GM23338 (cell line): Measurements from ENCODE around the gene CTNND2. TPM values are rescaled to one million over a fixed set of nuclear protein-coding genes. Genes with fewer than 3 reads are reported as not detected.

Experiments
- ATAC-seq: fragments of 200-7000 bp; cut with Tn5 transposase; 3 replicates; pipeline ENCODE4 v1.9.1; 2020
- DNase-seq: peaks from one replicate; pipeline ENCODE4 v3.0.0-alpha.2; 2015; ENCODE audit warnings: low spot score
- H2AFZ ChIP-seq: fragments of 200-600 bp; sonication (generic); 2 replicates; pipeline ENCODE4 v1.8.0; 2016; ENCODE audit warnings: antibody characterized with exemption, mild to moderate bottlenecking, moderate library complexity
- H3F3A ChIP-seq: fragments of 200-600 bp; sonication (generic); replicated peaks from 2 replicates; pipeline ENCODE4 v1.8.0; 2017; ENCODE audit warnings: antibody characterized with exemption, mixed run types, low read depth
- H3K27ac ChIP-seq: fragments of 200-600 bp; sonication (generic); 2 replicates; pipeline ENCODE4 v1.6.1; 2016; ENCODE audit warnings: low read depth
- H3K27me3 ChIP-seq: fragments of 200-600 bp; sonication (generic); 2 replicates; pipeline ENCODE4 v1.8.0; 2016; ENCODE audit warnings: mild to moderate bottlenecking, mixed run types, moderate library complexity; ENCODE audit not compliant: insufficient read depth
- H3K36me3 ChIP-seq: fragments of 200-600 bp; sonication (generic); 2 replicates; pipeline ENCODE4 v1.8.0; 2016; ENCODE audit warnings: mild to moderate bottlenecking; ENCODE audit not compliant: insufficient read depth
- H3K4me1 ChIP-seq: fragments of 200-600 bp; sonication (generic); 2 replicates; pipeline ENCODE4 v1.8.0; 2016; ENCODE audit warnings: mild to moderate bottlenecking, moderate library complexity; ENCODE audit not compliant: insufficient read depth
- H3K4me2 ChIP-seq: fragments of 200-600 bp; sonication (generic); 2 replicates; pipeline ENCODE4 v1.7.1; 2017; ENCODE audit warnings: mixed run types
- H3K4me3 ChIP-seq: fragments of 200-600 bp; sonication (generic); 2 replicates; pipeline ENCODE4 v1.6.1; 2016; ENCODE audit warnings: mixed run types
- H3K79me2 ChIP-seq: fragments of 200-600 bp; sonication (generic); replicated peaks from 2 replicates; pipeline ENCODE4 v1.8.0; 2017; ENCODE audit warnings: mild to moderate bottlenecking; ENCODE audit not compliant: insufficient read depth
- H3K9me2 ChIP-seq: fragments of 200-600 bp; sonication (generic); 2 replicates; pipeline ENCODE4 v1.8.0; 2017; ENCODE audit not compliant: insufficient read depth
- H4K20me1 ChIP-seq: fragments of 200-600 bp; sonication (generic); replicated peaks from 2 replicates; pipeline ENCODE4 v1.8.0; 2017; ENCODE audit warnings: mild to moderate bottlenecking; ENCODE audit not compliant: insufficient read depth
- H3K27ac Mint-ChIP-seq: 2 replicates; pipeline ENCODE4 v1.8.0; 2020; ENCODE audit warnings: inconsistent platforms, mild to moderate bottlenecking, moderate library complexity, mixed read lengths
- H3K27me3 Mint-ChIP-seq: 3 replicates; pipeline ENCODE4 v1.8.0; 2022; ENCODE audit warnings: low read depth, mild to moderate bottlenecking, moderate library complexity, mixed read lengths, inconsistent platforms; ENCODE audit not compliant: insufficient read depth, poor library complexity
- H3K36me3 Mint-ChIP-seq: 3 replicates; pipeline ENCODE4 v1.8.0; 2021; ENCODE audit warnings: low read depth, mild to moderate bottlenecking, inconsistent platforms, moderate library complexity, mixed read lengths
- H3K4me1 Mint-ChIP-seq: 3 replicates; pipeline ENCODE4 v1.8.0; 2020; ENCODE audit warnings: mild to moderate bottlenecking, inconsistent platforms, mixed read lengths
- H3K4me3 Mint-ChIP-seq: 3 replicates; pipeline ENCODE4 v1.8.0; 2021; ENCODE audit warnings: moderate library complexity, mild to moderate bottlenecking, inconsistent platforms, mixed read lengths
- H3K9me3 Mint-ChIP-seq: 3 replicates; pipeline ENCODE4 v1.8.0; 2020; ENCODE audit warnings: moderate library complexity, mild to moderate bottlenecking, inconsistent platforms, mixed read lengths
- CREB1 ChIP-seq: fragments of 250-450 bp; sonication (Bioruptor Pico); IDR thresholded peaks from 2 replicates; pipeline ENCODE4 v1.5.0; 2020; ENCODE audit warnings: low read depth, mild to moderate bottlenecking, moderate library complexity
- EZH2 ChIP-seq: fragments of 200-600 bp; sonication (generic); IDR thresholded peaks from one replicate; pipeline ENCODE4 v1.8.0; 2017; ENCODE audit warnings: antibody characterized with exemption, mild to moderate bottlenecking, low read depth; ENCODE audit not compliant: unreplicated experiment
- EZH2phosphoT487 ChIP-seq: fragments of 200-600 bp; sonication (generic); IDR thresholded peaks from one replicate; pipeline ENCODE4 v1.8.1; 2018; ENCODE audit warnings: antibody characterized with exemption; ENCODE audit not compliant: unreplicated experiment
- JUNB ChIP-seq: IDR thresholded peaks from one replicate; pipeline ENCODE4 v1.6.1; 2016; ENCODE audit warnings: antibody characterized with exemption; ENCODE audit not compliant: unreplicated experiment
- NANOG ChIP-seq: IDR thresholded peaks from 2 replicates; pipeline ENCODE4 v1.6.1; 2016; ENCODE audit warnings: antibody characterized with exemption, borderline replicate concordance
- POLR2AphosphoS5 ChIP-seq: IDR thresholded peaks from 2 replicates; pipeline ENCODE4 v1.6.1; 2016; ENCODE audit warnings: antibody characterized with exemption, low read depth
- REST ChIP-seq: IDR thresholded peaks from one replicate; pipeline ENCODE4 v1.6.1; 2018; ENCODE audit warnings: antibody characterized with exemption; ENCODE audit not compliant: unreplicated experiment
- STAT1 ChIP-seq: IDR thresholded peaks from one replicate; pipeline ENCODE4 v1.6.1; 2016; ENCODE audit warnings: antibody characterized with exemption; ENCODE audit not compliant: unreplicated experiment
- ZNF114 ChIP-seq: fragments of 250-450 bp; sonication (Bioruptor Pico); IDR thresholded peaks from 2 replicates; pipeline ENCODE4 v1.5.0; 2020; ENCODE audit warnings: mild to moderate bottlenecking, moderate library complexity
- ZNF331 ChIP-seq: fragments of 250-450 bp; sonication (Bioruptor Pico); IDR thresholded peaks from 2 replicates; pipeline ENCODE4 v1.5.0; 2020; ENCODE audit warnings: low read depth, mild to moderate bottlenecking, moderate library complexity
- ZNF462 ChIP-seq: fragments of 250-450 bp; sonication (Bioruptor Pico); IDR thresholded peaks from 2 replicates; pipeline ENCODE4 v1.5.0; 2020; ENCODE audit warnings: mild to moderate bottlenecking, moderate library complexity
- polyA plus RNA-seq: library from polyadenylated mRNA; unstranded; fragments of >200 nt; fragmentation: Nextera tagmentation; extraction: Ambion mirVana; gene quantifications from 2 replicates; pipeline ENCODE4 v1.2.1, GENCODE V29; 2016
- total RNA-seq: library from RNA; depleted of rRNA; stranded (reverse); fragments of >200 nt; shearing (Covaris generic); gene quantifications from 2 replicates; pipeline ENCODE4 v1.2.3, GENCODE V29; 2014
- TF ChIP-seq, protein P1 (sequence below): IDR thresholded peaks from 2 replicates; pipeline ENCODE4 v1.6.1; 2016; ENCODE audit warnings: antibody characterized with exemption
- TF ChIP-seq, protein P2 (sequence below), 2 experiments: fragments of 200-600 bp in 1 of 2; sonication (generic) in 1 of 2; conservative IDR thresholded peaks; 2 replicates each; pipeline versions ENCODE4 v1.5.1 to v1.6.1; 2016 to 2017; ENCODE audit warnings: antibody characterized with exemption in 2 of 2, low read depth in 2 of 2, mild to moderate bottlenecking in 2 of 2, moderate library complexity in 1 of 2

CTNND2 gene
- total and polyA plus RNA-seq, 2 experiments from 2014 or later = 5.1 to 7.0 TPM

- peaks cover 22% of the 10 kb centered on the region for H3K4me1 Mint-ChIP-seq
- no peaks in the 10 kb centered on the region; the same call in 2 of the 3 replicates for H3K36me3 Mint-ChIP-seq
- no peak for ATAC-seq
- no peak overlapping the region for H2AFZ ChIP-seq
- no peak overlapping the region for H3K27ac Mint-ChIP-seq
- DNase-seq = no peak
- no peaks in the 10 kb centered on the region for H3F3A ChIP-seq
- no peaks in the 10 kb centered on the region for H4K20me1 ChIP-seq
- no peak overlapping the region for H3K4me3 ChIP-seq
- peak overlapping the region; percentile 37; the same call in 1 of the 2 replicates for H3K4me2 ChIP-seq
- H3K4me1 ChIP-seq = peaks cover 13% of the 10 kb centered on the region; the same call in 1 of the 2 replicates
- H3K27me3 Mint-ChIP-seq = peaks cover 37% of the 10 kb centered on the region
- no peaks in the 10 kb centered on the region for H3K79me2 ChIP-seq
- H3K27ac ChIP-seq = no peak overlapping the region
- H3K36me3 ChIP-seq = no peaks in the 10 kb centered on the region
- H3K4me3 Mint-ChIP-seq = no peak overlapping the region
- H3K27me3 ChIP-seq = peaks cover 40% of the 10 kb centered on the region
- H3K9me2 ChIP-seq = no peaks in the 10 kb centered on the region
- H3K9me3 Mint-ChIP-seq = no peaks in the 10 kb centered on the region
- no peak for TF ChIP-seq JUNB
- TF ChIP-seq, protein P1, sequence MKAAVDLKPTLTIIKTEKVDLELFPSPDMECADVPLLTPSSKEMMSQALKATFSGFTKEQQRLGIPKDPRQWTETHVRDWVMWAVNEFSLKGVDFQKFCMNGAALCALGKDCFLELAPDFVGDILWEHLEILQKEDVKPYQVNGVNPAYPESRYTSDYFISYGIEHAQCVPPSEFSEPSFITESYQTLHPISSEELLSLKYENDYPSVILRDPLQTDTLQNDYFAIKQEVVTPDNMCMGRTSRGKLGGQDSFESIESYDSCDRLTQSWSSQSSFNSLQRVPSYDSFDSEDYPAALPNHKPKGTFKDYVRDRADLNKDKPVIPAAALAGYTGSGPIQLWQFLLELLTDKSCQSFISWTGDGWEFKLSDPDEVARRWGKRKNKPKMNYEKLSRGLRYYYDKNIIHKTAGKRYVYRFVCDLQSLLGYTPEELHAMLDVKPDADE = no peak
- no peak for TF ChIP-seq NANOG
- TF ChIP-seq STAT1 = no peak
- TF ChIP-seq ZNF331 (CRISPR knock-in tag) = no peak
- no peak for TF ChIP-seq REST
- TF ChIP-seq, protein P2, sequence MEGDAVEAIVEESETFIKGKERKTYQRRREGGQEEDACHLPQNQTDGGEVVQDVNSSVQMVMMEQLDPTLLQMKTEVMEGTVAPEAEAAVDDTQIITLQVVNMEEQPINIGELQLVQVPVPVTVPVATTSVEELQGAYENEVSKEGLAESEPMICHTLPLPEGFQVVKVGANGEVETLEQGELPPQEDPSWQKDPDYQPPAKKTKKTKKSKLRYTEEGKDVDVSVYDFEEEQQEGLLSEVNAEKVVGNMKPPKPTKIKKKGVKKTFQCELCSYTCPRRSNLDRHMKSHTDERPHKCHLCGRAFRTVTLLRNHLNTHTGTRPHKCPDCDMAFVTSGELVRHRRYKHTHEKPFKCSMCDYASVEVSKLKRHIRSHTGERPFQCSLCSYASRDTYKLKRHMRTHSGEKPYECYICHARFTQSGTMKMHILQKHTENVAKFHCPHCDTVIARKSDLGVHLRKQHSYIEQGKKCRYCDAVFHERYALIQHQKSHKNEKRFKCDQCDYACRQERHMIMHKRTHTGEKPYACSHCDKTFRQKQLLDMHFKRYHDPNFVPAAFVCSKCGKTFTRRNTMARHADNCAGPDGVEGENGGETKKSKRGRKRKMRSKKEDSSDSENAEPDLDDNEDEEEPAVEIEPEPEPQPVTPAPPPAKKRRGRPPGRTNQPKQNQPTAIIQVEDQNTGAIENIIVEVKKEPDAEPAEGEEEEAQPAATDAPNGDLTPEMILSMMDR (conservative IDR thresholded peaks at IDR 0.05; ENCODE audit: low read depth in 2 of 2) = no peak
- no peak for TF ChIP-seq ZNF462 (CRISPR knock-in tag)
- TF ChIP-seq CREB1 (CRISPR knock-in tag) = no peak
- no peak for TF ChIP-seq POLR2AphosphoS5
- no peak for TF ChIP-seq EZH2phosphoT487
- no peak for TF ChIP-seq EZH2
- TF ChIP-seq ZNF114 = no peak
Measured at GRCh38 chr5:11387382-11387781, 516.9 kb downstream of the CTNND2 start.
